SK-N-SH (cell line): Measurements from ENCODE around the gene MDM4. TPM values are rescaled to one million over a fixed set of nuclear protein-coding genes. Genes with fewer than 3 reads are reported as not detected.

Source experiments
- CTCF ChIA-PET: fragments of 300-600, 350-600 bp; formaldehyde crosslinking; extraction: SDS; loops from one replicate; lab custom pipeline; 2021; lab: Yijun Ruan, JAX
- POLR2A ChIA-PET: fragments of 350-600 bp; sonication (Branson Sonifier 250); formaldehyde crosslinking; extraction: SDS; loops from one replicate; lab custom pipeline; 2020; ENCODE audit warnings: antibody characterized with exemption, inconsistent platforms; lab: Yijun Ruan, JAX
- DNase-seq: peaks from one replicate; pipeline ENCODE4 v3.0.0; 2012
- H2AFZ ChIP-seq: fragments of 200-600 bp; sonication (generic); 2 replicates; pipeline ENCODE4 v1.8.1; 2016; ENCODE audit warnings: antibody characterized with exemption, mild to moderate bottlenecking, low read depth
- H3F3A ChIP-seq: fragments of 200-600 bp; sonication (generic); replicated peaks from 2 replicates; pipeline ENCODE3; 2016; ENCODE audit warnings: antibody characterized with exemption, mild to moderate bottlenecking; ENCODE audit not compliant: insufficient read depth
- H3K27ac ChIP-seq, 2 experiments: fragments of 200-500 bp in 1 of 2; fragments of 200-600 bp in 1 of 2; sonication (Bioruptor generic) in 1 of 2; sonication (generic), shearing (Covaris generic) in 1 of 2; 2 replicates each; pipeline versions ENCODE4 v1.5.1 to v1.6.1; 2014 to 2016; ENCODE audit warnings: low read depth in 2 of 2, inconsistent platforms in 1 of 2, low read length in 1 of 2, mild to moderate bottlenecking in 1 of 2, mixed read lengths in 1 of 2
- H3K27me3 ChIP-seq: fragments of 200-600 bp; sonication (generic), shearing (Covaris generic); 2 replicates; pipeline ENCODE4 v1.6.1; 2016; ENCODE audit warnings: mixed run types; ENCODE audit not compliant: insufficient read depth
- H3K36me3 ChIP-seq, 2 experiments: fragments of 200-500 bp in 1 of 2; fragments of 200-600 bp in 1 of 2; sonication (Bioruptor generic) in 1 of 2; sonication (generic) in 1 of 2; replicated peaks in 1 of 2; 2 replicates each; pipeline versions ENCODE3 to v1.5.1; 2014 to 2016; ENCODE audit warnings: low read length in 1 of 2, mild to moderate bottlenecking in 1 of 2; ENCODE audit not compliant: insufficient read depth in 2 of 2, control insufficient read depth in 1 of 2
- H3K4me1 ChIP-seq, 2 experiments: fragments of 200-500 bp in 1 of 2; fragments of 200-600 bp in 1 of 2; sonication (Bioruptor generic) in 1 of 2; sonication (generic), shearing (Covaris generic) in 1 of 2; 2 replicates each; pipeline versions ENCODE4 v1.5.1 to v1.6.1; 2014 to 2016; ENCODE audit warnings: low read depth in 1 of 2, low read length in 1 of 2, mixed run types in 1 of 2; ENCODE audit not compliant: insufficient read depth in 2 of 2, control insufficient read depth in 1 of 2
- H3K4me2 ChIP-seq: fragments of 200-600 bp; sonication (generic), shearing (Covaris generic); 2 replicates; pipeline ENCODE4 v1.6.1; 2017; ENCODE audit warnings: mixed run types
- H3K4me3 ChIP-seq, 2 experiments: fragments of 200-500 bp in 1 of 2; fragments of 200-600 bp in 1 of 2; sonication (Bioruptor generic) in 1 of 2; sonication (generic), shearing (Covaris generic) in 1 of 2; 2 replicates each; pipeline versions ENCODE4 v1.5.1 to v1.8.1; 2014 to 2016; ENCODE audit warnings: low read depth in 2 of 2, inconsistent platforms in 1 of 2, low read length in 1 of 2, mild to moderate bottlenecking in 1 of 2, mixed read lengths in 1 of 2, moderate library complexity in 1 of 2
- H3K79me2 ChIP-seq: fragments of 200-600 bp; sonication (generic); 2 replicates; pipeline ENCODE4 v1.8.1; 2017; ENCODE audit warnings: mild to moderate bottlenecking; ENCODE audit not compliant: insufficient read depth
- H3K9ac ChIP-seq: fragments of 200-600 bp; sonication (generic); 2 replicates; pipeline ENCODE4 v1.6.1; 2017; ENCODE audit warnings: mixed run types
- H3K9me2 ChIP-seq: fragments of 200-600 bp; sonication (generic); 2 replicates; pipeline ENCODE4 v1.6.1; 2017; ENCODE audit warnings: mixed run types
- H3K9me3 ChIP-seq: fragments of 200-600 bp; sonication (generic); 2 replicates; pipeline ENCODE4 v1.6.1; 2017; ENCODE audit warnings: mixed run types, mild to moderate bottlenecking, moderate library complexity
- H4K20me1 ChIP-seq: fragments of 200-600 bp; sonication (generic); 2 replicates; pipeline ENCODE4 v1.6.1; 2017; ENCODE audit warnings: mild to moderate bottlenecking, mixed run types; ENCODE audit not compliant: insufficient read depth
- FOXJ3 ChIP-seq: sonication (generic); formaldehyde crosslinking; IDR thresholded peaks from 2 replicates; pipeline ENCODE4 v1.5.1; 2020; ENCODE audit warnings: mild to moderate bottlenecking, missing genetic modification reagents
- JUND ChIP-seq: IDR thresholded peaks from 2 replicates; pipeline ENCODE4 v1.4.0; 2012
- MXI1 ChIP-seq: IDR thresholded peaks from 2 replicates; pipeline ENCODE4 v1.6.1; 2012; ENCODE audit warnings: mild to moderate bottlenecking, low read depth, low read length, improper control_type of control experiment
- PBX3 ChIP-seq: IDR thresholded peaks from 2 replicates; pipeline ENCODE4; 2012
- POLR2AphosphoS5 ChIP-seq: IDR thresholded peaks from 2 replicates; pipeline ENCODE4 v1.6.1; 2012; ENCODE audit warnings: low read depth, low read length
- RAD21 ChIP-seq: IDR thresholded peaks from 2 replicates; pipeline ENCODE4 v1.6.1; 2012; ENCODE audit warnings: mild to moderate bottlenecking, low read length
- RFX5 ChIP-seq: IDR thresholded peaks from 2 replicates; pipeline ENCODE4 v1.6.1; 2012; ENCODE audit warnings: mild to moderate bottlenecking, improper control_type of control experiment, low read length
- RXRA ChIP-seq: IDR thresholded peaks from 2 replicates; pipeline ENCODE4 v1.4.0; 2012; ENCODE audit warnings: low read depth, mild to moderate bottlenecking, borderline replicate concordance
- TAF1 ChIP-seq: IDR thresholded peaks from 2 replicates; pipeline ENCODE4 v1.6.1; 2012; ENCODE audit warnings: low read depth, mild to moderate bottlenecking, low read length, moderate library complexity, borderline replicate concordance
- TEAD4 ChIP-seq: IDR thresholded peaks from 2 replicates; pipeline ENCODE4 v1.4.0; 2012; ENCODE audit warnings: mild to moderate bottlenecking, borderline replicate concordance; ENCODE audit not compliant: insufficient read depth
- USF1 ChIP-seq: IDR thresholded peaks from 2 replicates; pipeline ENCODE4 v1.4.0; 2012; ENCODE audit warnings: low read depth, borderline replicate concordance
- USF2 ChIP-seq: fragments of 150-350 bp; IDR thresholded peaks from 2 replicates; pipeline ENCODE4 v1.6.1; 2017; ENCODE audit warnings: antibody characterized with exemption, low read length, low read depth, borderline replicate concordance
- YY1 ChIP-seq: IDR thresholded peaks from 2 replicates; pipeline ENCODE4 v1.4.0; 2012; ENCODE audit warnings: low read depth, mild to moderate bottlenecking
- ZBTB33 ChIP-seq: IDR thresholded peaks from 2 replicates; pipeline ENCODE4 v1.4.0; 2012; ENCODE audit warnings: low read depth, borderline replicate concordance
- WGBS: methylation state at CpG from one replicate; pipeline ENCODE4 v1.1.6; 2017; ENCODE audit warnings: low lambda C conversion rate; 5-methylcytosine and 5-hydroxymethylcytosine counted together
- polyA plus RNA-seq, 3 experiments: library from polyadenylated mRNA; depleted of rRNA; stranded (reverse); fragments of >200 nt; gene quantifications; 2 replicates each; pipeline ENCODE4 v1.2.3, GENCODE V29; 2012

MDM4 gene
- polyA plus RNA-seq, 1 of the 3 experiments (the other 2 are of a cell fraction): 6.2 TPM

- H3K4me2 ChIP-seq: no peak overlapping the region
- CTCF ChIA-PET: interaction anchor here (1.0 to 26.2 kb wide), 3 partner anchors 73 to 298 kb away, joined by 3 to 1005 read pairs (median 22); no protein-coding TSS in a partner anchor
- no peaks in the 10 kb centered on the region for H3K79me2 ChIP-seq
- no peak for DNase-seq
- TF ChIP-seq TAF1 (no peak), USF2 (no peak), RFX5 (no peak), RXRA (no peak), TEAD4 (no peak), USF1 (no peak), POLR2AphosphoS5 (no peak), RAD21 (no peak), MXI1 (no peak), YY1 (no peak), PBX3 (no peak), JUND (no peak), FOXJ3 (no peak), ZBTB33 (no peak)
- TF ChIP-seq, all 33 proteins: peak for 0
- Histone ChIP-seq H2AFZ (no peak overlapping the region), H3K4me3 (no peak overlapping the region), H3K9me3 (no peaks in the 10 kb centered on the region), H3K36me3 (no peaks in the 10 kb centered on the region), H3K9ac (no peak overlapping the region), H3K27ac (no peak overlapping the region), H3K27me3 (no peaks in the 10 kb centered on the region), H3K9me2 (no peaks in the 10 kb centered on the region), H3F3A (peaks cover 31% of the 10 kb centered on the region), H3K4me1 (peaks cover 3 to 5% of the 10 kb centered on the region in 2 experiments; a peak in 2 of 4 replicates), H4K20me1 (peaks cover 3% of the 10 kb centered on the region)
- 87% methylated on average over 9 of the region's 9 CpGs for WGBS
- POLR2A ChIA-PET: no interaction called here
Observed at GRCh38 chr1:204509186-204509635, 7.0 kb upstream of the MDM4 start.
